Stomach (tissue), 9 donors: ENCODE data around the gene ARHGAP26. TPM values are rescaled to one million over a fixed set of nuclear protein-coding genes. Genes with fewer than 3 reads are reported as not detected.

Experiments
- DNase-seq, 2 donors: peaks; one replicate each; pipeline versions ENCODE4 v3.0.0 to v3.0.0-alpha.2; 2013 to 2019
- H3K27ac ChIP-seq, 5 donors: fragments of 200-600 bp in 4 of 5; sonication (generic) in 4 of 5; one replicate each; pipeline ENCODE4 v1.5.1; 2013 to 2019; ENCODE audit warnings: mild to moderate bottlenecking in 1 of 5, moderate library complexity in 1 of 5
- H3K27me3 ChIP-seq, 3 donors: fragments of 200-600 bp; sonication (generic); one replicate each; pipeline ENCODE4 v1.5.1; 2017 to 2019; ENCODE audit warnings: mixed run types in 1 of 3
- H3K36me3 ChIP-seq, 4 donors: fragments of 200-600 bp; sonication (generic); 1 replicate in 3 of 4; 2 replicates in 1 of 4; pipeline ENCODE4 v1.5.1; 2016 to 2019
- H3K4me1 ChIP-seq, 4 donors: fragments of 200-600 bp; sonication (generic); one replicate each; pipeline ENCODE4 v1.5.1; 2016 to 2019
- H3K4me3 ChIP-seq, 4 donors: fragments of 200-600 bp; sonication (generic) in 3 of 4; one replicate each; pipeline ENCODE4 v1.5.1; 2016 to 2019; ENCODE audit warnings: mild to moderate bottlenecking in 1 of 4
- H3K9me3 ChIP-seq, 4 donors: fragments of 200-600 bp; sonication (generic); one replicate each; pipeline ENCODE4 v1.5.1; 2016 to 2019
- CTCF ChIP-seq, 7 experiments: fragments of 450-650 bp in 4 of 7; fragments of 200-600 bp in 3 of 7; sonication (generic) in 3 of 7; IDR thresholded peaks; one replicate each; pipeline ENCODE4 v1.5.1; 2016 to 2019; ENCODE audit warnings: antibody characterized with exemption in 7 of 7, control low read depth in 2 of 7, mild to moderate bottlenecking in 1 of 7
- EP300 ChIP-seq: sonication (generic); formaldehyde crosslinking; IDR thresholded peaks from one replicate; pipeline ENCODE4 v1.6.1; 2017; ENCODE audit warnings: antibody characterized with exemption
- POLR2A ChIP-seq, 4 donors: fragments of 450-650 bp; IDR thresholded peaks; one replicate each; pipeline ENCODE4 v1.6.1; 2016; ENCODE audit warnings: antibody characterized with exemption in 4 of 4, control low read depth in 2 of 4, mild to moderate bottlenecking in 1 of 4, moderate library complexity in 1 of 4
- POLR2AphosphoS5 ChIP-seq, 3 donors: sonication (generic); formaldehyde crosslinking; IDR thresholded peaks; one replicate each; pipeline ENCODE4 v1.6.1; 2016; ENCODE audit warnings: antibody characterized with exemption in 3 of 3
- WGBS, 5 donors: extraction: QIAGEN DNeasy Blood & Tissue Kit in 3 of 5; methylation state at CpG; one replicate each; pipeline versions ENCODE4 v1.1.5 to v1.1.7; 2013 to 2018; 5-methylcytosine and 5-hydroxymethylcytosine counted together
- intact Hi-C: fragments of 100-400 bp; cut with DNase I; formaldehyde crosslinking; loops from one replicate; pipeline ENCODE4 v1.15.1; 2023; ENCODE audit warnings: low total_unique reads
- polyA plus RNA-seq, 3 donors: library from polyadenylated mRNA; stranded (reverse); fragments of 200-250 nt; gene quantifications; one replicate each; pipeline ENCODE4 v1.2.3, GENCODE V29; 2013
- total RNA-seq, 5 donors: library from RNA; depleted of rRNA; stranded (reverse); fragments of >200 nt; gene quantifications; one replicate each; pipeline versions ENCODE4 v1.1.0 to v1.2.3, GENCODE V29; 2014 to 2016
- donor health status: healthy with polysubstance abuse.
- donor health status: Bipolar disorder and iron deficiency.
- donor health status: healthy.

Gene ARHGAP26
- total and polyA plus RNA-seq, 8 donors: 4.0 to 115 (median 34.1) TPM

DNA sequence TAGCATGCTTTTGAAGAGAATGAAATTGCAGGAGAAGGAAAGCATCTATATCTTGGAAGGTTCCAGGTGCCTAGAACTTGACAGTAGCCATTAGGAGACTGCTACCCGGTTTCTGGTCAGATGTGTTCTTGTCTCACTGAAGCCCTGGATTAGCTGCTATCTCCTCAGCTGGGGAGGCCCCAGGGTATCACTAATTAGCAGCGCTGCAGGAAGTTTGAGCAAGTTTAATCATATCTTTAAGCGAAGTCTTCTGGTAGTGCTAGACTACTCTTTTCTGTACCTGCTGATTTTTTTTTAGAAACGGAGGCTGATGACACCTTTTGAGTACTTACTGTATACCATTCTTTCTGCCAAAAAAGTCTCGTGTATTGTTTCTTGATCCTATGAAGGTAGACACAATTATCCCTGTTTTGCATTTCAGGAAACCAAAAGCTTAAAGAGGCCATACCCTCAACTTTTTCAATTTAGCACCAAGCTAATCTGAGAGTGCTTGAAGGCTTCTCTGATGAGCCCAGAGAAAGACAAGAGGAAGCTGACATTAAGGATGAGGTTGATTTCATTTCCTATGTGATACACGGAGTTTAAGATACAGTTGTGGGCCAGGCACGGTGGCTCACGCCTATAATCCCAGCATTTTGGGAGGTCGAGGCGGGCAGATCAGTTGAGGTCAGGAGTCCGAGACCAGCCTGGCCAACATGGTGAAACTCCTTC lies 201.3 kb downstream of the ARHGAP26 start:
- Histone ChIP-seq H3K4me1 (peaks cover 0 to 8% (median under 1%) of the 10 kb centered on the region in 4 donors), H3K4me3 (no peak overlapping the region), H3K36me3 (no peaks in the 10 kb centered on the region), H3K9me3 (no peaks in the 10 kb centered on the region), H3K27me3 (no peaks in the 10 kb centered on the region), H3K27ac (no peak overlapping the region)
- intact Hi-C loops: no loop called here
- DNase-seq: no peak
- 83 to 90% (median 86%) methylated on average over 11 of the region's 11 CpGs for WGBS, 5 donors
- no peak for TF ChIP-seq EP300
- TF ChIP-seq CTCF (IDR thresholded peaks at IDR 0.05): no peak
- TF ChIP-seq POLR2AphosphoS5 (IDR thresholded peaks at IDR 0.05): no peak
- no peak for TF ChIP-seq POLR2A (IDR thresholded peaks at IDR 0.05)

- Histone ChIP-seq H3K9me3 (no peaks in the 10 kb centered on the region), H3K27me3 (no peaks in the 10 kb centered on the region), H3K4me3 (no peak overlapping the region), H3K4me1 (peaks cover 0 to 8% (median 0%) of the 10 kb centered on the region in 4 donors), H3K27ac (no peak overlapping the region), H3K36me3 (no peaks in the 10 kb centered on the region)
- 92 to 97% (median 96%) methylated on average over 5 of the region's 5 CpGs for WGBS, 5 donors
- intact Hi-C loops: no loop called here
- TF ChIP-seq EP300 (no peak), CTCF (IDR thresholded peaks at IDR 0.05) (no peak), POLR2A (IDR thresholded peaks at IDR 0.05) (no peak), POLR2AphosphoS5 (IDR thresholded peaks at IDR 0.05) (no peak)
- DNase-seq: no peak
These were observed 201.9 kb downstream of the ARHGAP26 start for GRCh38 chr5:142972064-142972570.

GRCh38 chr5:142973932-142974331 lies 203.8 kb downstream of the ARHGAP26 start:
- DNase-seq: no peak
- TF ChIP-seq POLR2AphosphoS5 (IDR thresholded peaks at IDR 0.05): no peak
- TF ChIP-seq POLR2A (IDR thresholded peaks at IDR 0.05): no peak
- TF ChIP-seq EP300: no peak
- no peak for TF ChIP-seq CTCF (IDR thresholded peaks at IDR 0.05)
- Histone ChIP-seq H3K4me3 (no peak overlapping the region), H3K4me1 (peaks cover 0 to 15% (median 0%) of the 10 kb centered on the region in 4 donors), H3K36me3 (no peaks in the 10 kb centered on the region), H3K27ac (no peak overlapping the region), H3K9me3 (no peaks in the 10 kb centered on the region), H3K27me3 (no peaks in the 10 kb centered on the region)
- 89 to 95% (median 91%) methylated on average over 3 of the region's 3 CpGs for WGBS, 5 donors
- intact Hi-C loops: no loop called here

DNA sequence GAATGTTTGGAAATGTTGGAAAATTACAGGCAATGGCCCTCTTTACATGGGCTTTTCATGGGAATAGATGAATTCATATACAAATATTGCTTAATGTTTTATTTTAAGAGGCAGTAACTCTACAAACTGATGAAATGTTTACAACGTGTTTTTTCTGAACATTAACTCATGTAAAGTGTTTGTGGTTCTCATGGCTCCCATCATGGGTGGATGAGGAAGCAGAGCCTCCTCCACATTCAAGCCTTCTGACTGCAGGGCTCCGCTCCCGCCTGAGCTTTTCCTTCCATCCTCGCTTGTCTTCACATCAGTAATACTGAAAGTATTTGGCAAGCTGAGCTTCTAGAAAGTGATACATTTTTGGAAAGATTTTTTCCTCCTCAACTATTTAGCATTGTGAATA lies 204.2 kb downstream of the ARHGAP26 start:
- Histone ChIP-seq H3K4me1 (peaks cover 0 to 17% (median 0%) of the 10 kb centered on the region in 4 donors), H3K36me3 (no peaks in the 10 kb centered on the region), H3K9me3 (no peaks in the 10 kb centered on the region), H3K27me3 (no peaks in the 10 kb centered on the region), H3K27ac (no peak overlapping the region), H3K4me3 (no peak overlapping the region)
- DNase-seq: no peak
- intact Hi-C loops: no loop called here
- TF ChIP-seq POLR2AphosphoS5 (IDR thresholded peaks at IDR 0.05) (no peak), CTCF (IDR thresholded peaks at IDR 0.05) (no peak), EP300 (no peak), POLR2A (IDR thresholded peaks at IDR 0.05) (no peak)
- WGBS, 5 donors: 78 to 90% (median 86%) methylated on average over 4 of the region's 4 CpGs
